GM13976 (cell line): ENCODE data around the gene KCNS3.

Experiments
- DNase-seq: peaks from one replicate; pipeline ENCODE4 v3.0.0; 2012; ENCODE audit warnings: low spot score
- in situ Hi-C: fragments of 300-500 bp; cut with MboI; formaldehyde crosslinking; loops from one replicate; pipeline ENCODE4 v1.12.0; 2022; ENCODE audit warnings: low sequenced_read_pairs, mixed read lengths, inconsistent platforms; ENCODE audit not compliant: unreplicated experiment
- TF ChIP-seq, protein P1 (sequence below): IDR thresholded peaks from 2 replicates; pipeline ENCODE4 v1.5.1; 2012; ENCODE audit warnings: borderline replicate concordance, mild to moderate bottlenecking; ENCODE audit not compliant: insufficient read depth; ENCODE audit errors: extremely low read depth, missing control alignments, control extremely low read depth

Gene KCNS3

DNA sequence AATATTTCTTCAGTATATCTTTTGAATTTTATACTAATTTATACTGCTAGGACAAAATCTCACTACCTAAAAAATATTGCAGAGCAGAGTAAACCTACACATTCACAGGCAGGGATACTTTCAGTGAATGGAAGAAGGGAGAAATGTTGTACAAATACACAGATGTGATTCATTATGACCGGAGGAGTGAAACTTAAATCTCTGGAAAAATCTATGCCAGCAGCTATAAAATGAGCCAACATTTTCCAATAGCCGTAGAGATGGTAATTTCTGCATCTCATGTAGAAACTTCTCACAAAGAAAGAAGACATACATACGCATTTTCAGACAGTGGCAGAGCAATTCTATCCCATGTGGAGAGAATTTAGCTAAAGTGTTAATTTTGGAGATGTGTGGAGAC lies 54.8 kb downstream of the KCNS3 start:
- no peak for DNase-seq
- in situ Hi-C loops: no loop called here

DNA sequence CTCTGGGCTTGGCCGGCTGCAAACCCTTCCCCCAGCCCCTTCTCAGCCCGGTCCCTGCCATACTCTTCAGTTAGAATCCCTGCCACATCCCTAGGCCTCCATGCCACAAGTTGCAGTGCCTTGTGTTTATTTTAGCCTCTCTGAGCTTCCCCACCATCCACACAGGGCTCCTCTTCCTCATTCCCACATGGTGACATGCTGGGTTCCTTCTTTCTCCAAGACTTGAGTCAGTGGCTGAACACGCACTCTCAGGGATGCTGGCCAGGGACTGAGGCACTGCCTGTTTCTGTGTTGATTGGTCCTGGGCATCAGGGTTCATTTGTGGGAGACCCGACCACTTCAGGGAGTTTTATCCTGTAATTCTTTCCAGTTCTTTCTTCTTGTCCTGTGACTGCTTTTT lies 56.3 kb downstream of the KCNS3 start:
- in situ Hi-C loops: no loop called here
- no peak for DNase-seq
- TF ChIP-seq, protein P1, sequence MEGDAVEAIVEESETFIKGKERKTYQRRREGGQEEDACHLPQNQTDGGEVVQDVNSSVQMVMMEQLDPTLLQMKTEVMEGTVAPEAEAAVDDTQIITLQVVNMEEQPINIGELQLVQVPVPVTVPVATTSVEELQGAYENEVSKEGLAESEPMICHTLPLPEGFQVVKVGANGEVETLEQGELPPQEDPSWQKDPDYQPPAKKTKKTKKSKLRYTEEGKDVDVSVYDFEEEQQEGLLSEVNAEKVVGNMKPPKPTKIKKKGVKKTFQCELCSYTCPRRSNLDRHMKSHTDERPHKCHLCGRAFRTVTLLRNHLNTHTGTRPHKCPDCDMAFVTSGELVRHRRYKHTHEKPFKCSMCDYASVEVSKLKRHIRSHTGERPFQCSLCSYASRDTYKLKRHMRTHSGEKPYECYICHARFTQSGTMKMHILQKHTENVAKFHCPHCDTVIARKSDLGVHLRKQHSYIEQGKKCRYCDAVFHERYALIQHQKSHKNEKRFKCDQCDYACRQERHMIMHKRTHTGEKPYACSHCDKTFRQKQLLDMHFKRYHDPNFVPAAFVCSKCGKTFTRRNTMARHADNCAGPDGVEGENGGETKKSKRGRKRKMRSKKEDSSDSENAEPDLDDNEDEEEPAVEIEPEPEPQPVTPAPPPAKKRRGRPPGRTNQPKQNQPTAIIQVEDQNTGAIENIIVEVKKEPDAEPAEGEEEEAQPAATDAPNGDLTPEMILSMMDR: no peak

More for the DNA sequence above, 54.8 kb downstream of the KCNS3 start:
- TF ChIP-seq, protein P1: no peak

DNA sequence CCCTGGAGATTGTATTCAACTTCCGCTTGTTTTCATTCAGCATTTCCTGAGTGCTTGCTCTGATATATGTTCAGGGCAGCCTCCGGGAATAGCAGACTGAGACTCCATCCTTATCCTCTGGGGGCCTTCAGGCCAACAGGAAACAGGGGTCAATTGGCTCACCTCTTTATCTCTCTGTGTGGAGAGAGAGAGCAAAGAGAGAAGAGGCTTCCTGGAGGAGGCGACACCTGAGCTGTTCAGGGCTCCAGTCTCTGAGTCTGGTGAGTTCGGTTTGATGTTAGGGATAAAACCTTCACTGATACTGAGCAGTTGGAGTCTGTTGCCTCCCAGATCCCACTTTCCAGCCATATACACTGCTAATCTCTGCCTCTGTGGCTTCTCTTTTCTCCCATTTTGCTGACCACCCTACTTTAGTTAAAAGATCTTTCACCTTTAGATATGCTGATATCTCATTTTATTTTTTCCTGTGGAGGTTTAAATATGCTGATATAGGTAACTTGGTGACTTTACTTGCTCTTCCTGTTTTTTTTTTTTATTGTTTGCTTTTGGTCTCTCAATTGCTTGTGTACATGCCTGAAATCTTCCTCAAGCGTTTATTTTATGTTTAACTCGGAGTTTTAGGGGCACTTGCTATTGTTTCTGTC lies 56.9 kb downstream of the KCNS3 start:
- DNase-seq: no peak
- in situ Hi-C loops: no loop called here

DNA sequence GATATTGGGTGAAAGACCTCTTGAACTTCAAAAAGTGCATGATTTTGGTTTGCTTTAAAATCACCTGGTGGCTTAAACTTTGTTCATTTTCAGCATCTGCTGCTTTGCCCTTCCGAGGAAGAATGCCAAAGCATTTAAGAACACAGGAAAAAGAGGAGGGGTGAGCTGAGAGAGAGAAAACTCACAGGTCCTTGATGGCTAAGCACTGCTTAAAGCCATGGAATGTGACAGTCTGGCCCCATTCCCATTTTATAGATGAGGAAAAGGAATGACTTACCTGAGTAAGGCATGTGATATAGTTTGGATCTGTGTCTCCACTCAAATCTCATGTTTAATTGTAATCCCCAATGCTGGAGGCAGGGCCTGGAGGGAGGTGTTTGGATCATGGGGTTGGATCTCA lies 58.1 kb downstream of the KCNS3 start:
- in situ Hi-C loops: no loop called here
- DNase-seq: no peak
- TF ChIP-seq, protein P1: no peak

More for the DNA sequence above, 56.9 kb downstream of the KCNS3 start:
- TF ChIP-seq, protein P1: no peak

DNA sequence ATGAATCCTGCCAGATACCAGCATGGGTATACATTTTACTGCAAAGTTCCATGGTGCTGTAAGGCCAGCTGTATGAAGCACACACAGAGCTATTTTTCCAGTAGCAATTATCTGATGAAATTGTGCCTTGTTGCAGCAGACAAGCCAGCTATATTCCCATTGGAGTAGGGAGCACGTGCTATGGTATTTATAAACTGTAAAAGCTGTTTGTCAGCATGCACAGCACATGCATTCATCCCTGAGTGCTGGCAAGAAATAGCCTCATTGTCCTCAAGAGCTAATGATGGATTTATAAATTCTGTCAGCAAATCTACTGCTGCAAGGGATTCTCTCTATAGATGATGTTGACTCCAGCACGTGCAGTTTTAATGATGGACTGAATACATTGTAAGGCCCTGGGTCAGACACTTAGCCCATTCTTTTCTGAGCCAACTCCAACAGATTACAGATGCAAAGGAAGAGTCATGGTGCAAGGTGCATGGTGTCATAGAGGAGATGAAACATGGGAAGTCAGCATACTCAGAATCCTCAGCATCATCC lies 61.7 kb downstream of the KCNS3 start:
- in situ Hi-C loops: no loop called here
- TF ChIP-seq, protein P1: no peak

DNA sequence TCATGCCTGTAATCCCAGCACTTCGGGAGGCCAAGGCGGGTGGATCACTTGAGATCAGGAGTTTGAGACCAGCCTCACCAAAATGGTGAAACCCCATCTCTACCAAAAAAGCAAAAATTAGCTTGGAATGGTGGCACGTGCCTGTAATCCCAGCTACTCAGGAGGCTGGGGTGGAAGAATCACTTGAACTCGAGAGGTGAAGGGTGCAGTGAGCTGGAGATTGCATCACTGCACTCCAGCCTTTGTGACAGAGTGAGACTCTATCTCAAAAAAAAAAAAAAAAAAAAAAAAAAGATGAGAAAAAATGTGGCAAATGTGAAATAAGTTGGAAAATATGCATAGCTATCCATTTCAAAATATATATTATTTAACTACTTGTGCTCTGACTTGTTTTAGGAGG lies 65.0 kb downstream of the KCNS3 start:
- in situ Hi-C loops: no loop called here
- no peak for DNase-seq

More for the DNA sequence above, 61.7 kb downstream of the KCNS3 start:
- no peak for DNase-seq

More for the DNA sequence above, 65.0 kb downstream of the KCNS3 start:
- TF ChIP-seq, protein P1: no peak
